HFF-Myc (cell line): ENCODE results near the gene CNFN.
A peak's percentile ranks its signal among the peaks of the same experiment; 100 is the strongest.

Experiments
- DNase-seq: peaks from one replicate; pipeline ENCODE4 v3.0.0-alpha.2; 2011; ENCODE audit warnings: low read depth; ENCODE audit errors: extremely low read depth
- H3K4me3 ChIP-seq: replicated peaks from 2 replicates; pipeline ENCODE4 v1.5.1; 2011; ENCODE audit warnings: low read depth, mild to moderate bottlenecking, control low read depth, low read length
- CTCF ChIP-seq: IDR thresholded peaks from 2 replicates; pipeline ENCODE4 v1.5.1; 2012; ENCODE audit warnings: mild to moderate bottlenecking, low read depth, low read length, control low read depth; ENCODE audit errors: missing control alignments

Gene CNFN

GRCh38 chr19:42403586-42403985 lies 13.5 kb upstream of the CNFN start:
- TF ChIP-seq CTCF: no peak
- DNase-seq: no peak
- no peak overlapping the region for H3K4me3 ChIP-seq

- no peak for DNase-seq
- peak overlapping the region; percentile 46; the same call in 1 of the 2 replicates for H3K4me3 ChIP-seq
- TF ChIP-seq CTCF: no peak
Observed at GRCh38 chr19:42402376-42403116, 12.4 kb upstream of the CNFN start.

- peak; percentile 82 for TF ChIP-seq CTCF
- peak; percentile 56 for DNase-seq
- peak overlapping the region; percentile 46 for H3K4me3 ChIP-seq
Observed at GRCh38 chr19:42401365-42402303, 11.5 kb upstream of the CNFN start.

- no peak for DNase-seq
- TF ChIP-seq CTCF: no peak
- H3K4me3 ChIP-seq: no peak overlapping the region
Observed at GRCh38 chr19:42400404-42400803, 10.3 kb upstream of the CNFN start.

GRCh38 chr19:42397263-42398166 lies 7.4 kb upstream of the CNFN start:
- no peak for TF ChIP-seq CTCF
- H3K4me3 ChIP-seq: peak overlapping the region; percentile 64
- DNase-seq: no peak

GRCh38 chr19:42396381-42397262 lies 6.5 kb upstream of the CNFN start:
- peak overlapping the region; percentile 64 for H3K4me3 ChIP-seq
- DNase-seq: peak; percentile 97
- no peak for TF ChIP-seq CTCF
